CD4-positive, CD25-positive, alpha-beta regulatory T cell (primary cell): ENCODE data around the gene JSRP1. TPM values are rescaled to one million over a fixed set of nuclear protein-coding genes. Genes with fewer than 3 reads are reported as not detected.

Source experiments
- ATAC-seq, 2 donors: fragments of 150-1000 bp; cut with Tn5 transposase; one replicate each; pipeline ENCODE4 v1.10.0; 2021; ENCODE audit warnings: low read depth in 2 of 2, moderate number of reproducible peaks in 2 of 2, moderate library complexity in 1 of 2
- DNase-seq, 3 donors: peaks; one replicate each; pipeline versions ENCODE4 v3.0.0 to v3.0.0-alpha.2; 2012 to 2022; ENCODE audit warnings: mixed read lengths in 1 of 3
- H3K27ac ChIP-seq: one replicate; pipeline ENCODE4 v1.7.0; 2013; ENCODE audit warnings: mild to moderate bottlenecking, low read length; ENCODE audit not compliant: insufficient read depth, poor library complexity, severe bottlenecking
- H3K27me3 ChIP-seq: one replicate; pipeline ENCODE4 v1.7.0; 2013; ENCODE audit warnings: low read length; ENCODE audit not compliant: control insufficient read depth, insufficient read depth
- H3K36me3 ChIP-seq: one replicate; pipeline ENCODE4 v1.7.0; 2013; ENCODE audit warnings: mild to moderate bottlenecking, low read length, moderate library complexity; ENCODE audit not compliant: control insufficient read depth, insufficient read depth
- H3K4me1 ChIP-seq: 2 replicates; pipeline ENCODE4 v1.7.0; 2013; ENCODE audit warnings: mild to moderate bottlenecking, low read length; ENCODE audit not compliant: insufficient read depth, control insufficient read depth, poor library complexity, severe bottlenecking
- H3K4me3 ChIP-seq: one replicate; pipeline ENCODE4 v1.7.0; 2013; ENCODE audit warnings: low read depth, mild to moderate bottlenecking, low read length, moderate library complexity
- H3K9me3 ChIP-seq, 2 experiments: 1 replicate in 1 of 2; 2 replicates in 1 of 2; pipeline ENCODE4 v1.7.0; 2013; ENCODE audit warnings: low read length in 2 of 2, mild to moderate bottlenecking in 1 of 2, moderate library complexity in 1 of 2; ENCODE audit not compliant: control insufficient read depth in 2 of 2
- H3K27ac Mint-ChIP-seq, 3 donors: one replicate each; pipeline ENCODE4 v1.8.0; 2020 to 2022; ENCODE audit warnings: mild to moderate bottlenecking in 3 of 3, mixed read lengths in 3 of 3, moderate library complexity in 2 of 3
- H3K27me3 Mint-ChIP-seq: one replicate; pipeline ENCODE4 v1.8.0; 2022; ENCODE audit warnings: mild to moderate bottlenecking, mixed read lengths
- H3K36me3 Mint-ChIP-seq: one replicate; pipeline ENCODE4 v1.8.0; 2020; ENCODE audit warnings: mixed read lengths
- H3K4me1 Mint-ChIP-seq, 4 donors: one replicate each; pipeline ENCODE4 v1.8.0; 2020 to 2022; ENCODE audit warnings: mixed read lengths in 4 of 4, mild to moderate bottlenecking in 1 of 4
- H3K4me3 Mint-ChIP-seq, 4 donors: one replicate each; pipeline ENCODE4 v1.8.0; 2020 to 2022; ENCODE audit warnings: mild to moderate bottlenecking in 4 of 4, mixed read lengths in 4 of 4, moderate library complexity in 3 of 4
- H3K9me3 Mint-ChIP-seq, 7 donors: one replicate each; pipeline ENCODE4 v1.8.0; 2020 to 2022; ENCODE audit warnings: mixed read lengths in 7 of 7, mild to moderate bottlenecking in 3 of 7, moderate library complexity in 2 of 7
- polyA plus RNA-seq, 4 donors: library from polyadenylated mRNA; unstranded; fragments of 300-500 nt; fragmentation: Illumina TruSeq; gene quantifications; one replicate each; pipeline ENCODE4 v1.2.3, GENCODE V29; 2021
- total RNA-seq: library from RNA; stranded (reverse); gene quantifications from one replicate; pipeline ENCODE4 v1.2.3, GENCODE V29; 2022

The JSRP1 gene
- total and polyA plus RNA-seq, 5 donors from 2014 or later, result 0.89 to 2.4 (median 1.6) TPM

DNA sequence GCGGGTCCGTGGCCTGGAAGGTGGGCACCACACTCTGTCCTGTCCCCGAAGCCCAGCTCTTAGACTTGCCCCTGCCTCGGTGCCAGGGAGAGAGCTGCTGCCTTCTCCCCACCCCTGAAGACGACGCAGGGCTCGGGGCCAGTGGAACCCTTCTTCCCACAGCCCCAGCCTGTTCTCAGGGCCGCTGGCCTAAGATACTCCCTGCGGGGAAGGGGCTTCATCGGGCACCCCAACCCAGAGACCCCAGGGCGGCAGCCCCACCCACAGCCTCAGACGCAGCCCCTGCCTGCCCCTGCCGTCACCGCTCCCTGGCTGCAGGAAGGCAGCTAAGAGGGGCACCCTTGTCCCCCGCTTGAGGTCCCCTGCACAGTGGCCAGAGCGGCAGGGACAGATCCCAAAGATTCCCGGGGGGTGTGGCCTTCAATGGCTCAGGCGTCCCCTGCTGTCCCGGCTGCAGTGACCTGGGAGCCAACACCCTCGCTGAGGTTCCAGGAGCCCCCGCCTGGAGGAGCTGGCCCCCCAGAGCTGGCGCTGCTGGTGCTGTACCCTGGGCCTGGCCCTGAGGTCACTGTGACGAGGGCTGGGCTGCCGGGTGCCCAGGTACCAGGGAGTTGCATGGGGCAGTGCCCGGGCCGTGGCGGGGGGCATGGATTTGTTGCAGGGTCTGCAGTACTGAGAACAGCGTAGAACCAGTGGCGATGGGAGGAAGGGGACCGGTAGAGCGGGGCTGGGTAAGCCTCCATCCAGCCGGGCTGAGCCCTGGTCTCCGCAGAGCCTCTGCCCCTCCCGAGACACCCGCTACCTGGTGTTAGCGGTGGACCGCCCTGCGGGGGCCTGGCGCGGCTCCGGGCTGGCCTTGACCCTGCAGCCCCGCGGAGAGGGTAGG is 6.1 kb downstream of the JSRP1 start:
- Histone ChIP-seq H3K4me3 (no peak overlapping the region), H3K9me3 (no peaks in the 10 kb centered on the region), H3K4me1 (peaks cover 41% of the 10 kb centered on the region), H3K27ac (no peak overlapping the region), H3K27me3 (no peaks in the 10 kb centered on the region), H3K36me3 (peaks cover 25% of the 10 kb centered on the region)
- no peaks in the 10 kb centered on the region for H3K9me3 Mint-ChIP-seq
- peak overlapping the region in 3 of 4 donors; percentile 32 to 54 (median 33) for H3K4me3 Mint-ChIP-seq
- DNase-seq (no peak), ATAC-seq (peak in 1 of 2 donors; percentile 5)
- H3K27me3 Mint-ChIP-seq, result peaks cover 12% of the 10 kb centered on the region
- peaks cover 0 to 19% (median 0%) of the 10 kb centered on the region in 4 donors for H3K4me1 Mint-ChIP-seq
- H3K27ac Mint-ChIP-seq, result no peak overlapping the region
- H3K36me3 Mint-ChIP-seq, result no peaks in the 10 kb centered on the region

- H3K36me3 ChIP-seq, result peaks cover 34% of the 10 kb centered on the region
- H3K4me3 ChIP-seq, result no peak within 1 kb of the TSS
- H3K27me3 Mint-ChIP-seq, result peaks cover 12% of the 10 kb centered on the region
- H3K27me3 ChIP-seq, result no peaks in the 10 kb centered on the region
- H3K4me1 ChIP-seq, result peaks cover 41% of the 10 kb centered on the region
- peaks cover 0 to 15% (median 0%) of the 10 kb centered on the region in 4 donors for H3K4me1 Mint-ChIP-seq
- no peaks in the 10 kb centered on the region for H3K36me3 Mint-ChIP-seq
- no peak within 1 kb of the TSS for H3K27ac ChIP-seq
- H3K4me3 Mint-ChIP-seq, result peak within 1 kb of the TSS in 3 of 4 donors; percentile 27 to 54 (median 33)
- no peaks in the 10 kb centered on the region for H3K9me3 Mint-ChIP-seq
- H3K27ac Mint-ChIP-seq, result no peak within 1 kb of the TSS
- no peak for DNase-seq
- ATAC-seq, result no peak
- H3K9me3 ChIP-seq, result no peaks in the 10 kb centered on the region
These were observed 7.0 kb downstream of the JSRP1 start, which contains the start of gene AMH for GRCh38 chr19:2249010-2249866. AMH (plus strand) TSS chr19:2249323; CDS start chr19:2249333, 10 bp downstream.

DNA sequence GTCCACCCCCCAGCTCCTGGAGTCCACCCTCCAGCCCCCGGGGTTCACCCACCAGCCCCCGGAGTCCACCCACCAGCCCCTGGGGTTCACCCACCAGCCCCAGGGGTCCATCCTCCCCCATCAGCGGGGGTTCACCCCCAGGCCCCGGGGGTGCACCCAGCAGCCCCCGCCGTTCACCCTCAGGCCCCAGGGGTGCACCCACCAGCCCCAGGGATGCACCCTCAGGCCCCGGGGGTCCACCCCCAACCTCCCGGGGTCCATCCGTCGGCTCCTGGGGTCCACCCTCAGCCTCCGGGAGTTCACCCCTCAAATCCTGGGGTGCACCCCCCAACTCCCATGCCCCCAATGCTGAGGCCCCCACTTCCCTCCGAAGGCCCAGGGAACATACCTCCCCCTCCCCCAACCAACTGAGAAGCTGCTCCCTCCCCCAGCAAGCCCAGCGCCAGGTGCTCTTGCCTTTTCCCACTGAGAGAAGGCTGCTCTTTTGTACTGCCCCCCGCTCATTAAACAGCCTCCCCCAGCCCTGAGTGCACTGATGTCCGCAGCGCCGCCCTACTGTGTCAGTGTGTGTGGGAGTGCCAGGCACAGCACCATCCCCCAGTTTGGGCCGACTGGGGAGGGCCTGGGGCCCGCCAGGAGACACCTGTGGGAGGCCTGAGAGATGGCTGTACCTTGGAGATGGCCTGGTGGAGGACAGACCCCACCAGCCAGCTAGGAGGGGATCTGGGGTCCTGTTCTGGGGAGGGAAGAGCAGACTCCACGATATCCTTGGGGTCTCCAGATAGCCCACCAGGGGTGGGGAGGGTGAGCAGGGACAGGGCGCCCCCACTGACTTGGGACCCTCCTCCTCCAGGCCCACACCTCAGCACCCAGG is 7.8 kb downstream of the JSRP1 start:
- no peak for ATAC-seq
- Mint-ChIP-seq H3K9me3 (no peaks in the 10 kb centered on the region), H3K27me3 (peaks cover 11% of the 10 kb centered on the region), H3K36me3 (no peaks in the 10 kb centered on the region), H3K4me3 (no peak overlapping the region), H3K27ac (no peak overlapping the region), H3K4me1 (peaks cover 0 to 10% (median 0%) of the 10 kb centered on the region in 4 donors)
- peaks cover 38% of the 10 kb centered on the region for H3K4me1 ChIP-seq
- H3K27ac ChIP-seq, result no peak overlapping the region
- peaks cover 42% of the 10 kb centered on the region for H3K36me3 ChIP-seq
- no peak overlapping the region for H3K4me3 ChIP-seq
- H3K27me3 ChIP-seq, result no peaks in the 10 kb centered on the region
- no peak for DNase-seq
- no peaks in the 10 kb centered on the region for H3K9me3 ChIP-seq

DNA sequence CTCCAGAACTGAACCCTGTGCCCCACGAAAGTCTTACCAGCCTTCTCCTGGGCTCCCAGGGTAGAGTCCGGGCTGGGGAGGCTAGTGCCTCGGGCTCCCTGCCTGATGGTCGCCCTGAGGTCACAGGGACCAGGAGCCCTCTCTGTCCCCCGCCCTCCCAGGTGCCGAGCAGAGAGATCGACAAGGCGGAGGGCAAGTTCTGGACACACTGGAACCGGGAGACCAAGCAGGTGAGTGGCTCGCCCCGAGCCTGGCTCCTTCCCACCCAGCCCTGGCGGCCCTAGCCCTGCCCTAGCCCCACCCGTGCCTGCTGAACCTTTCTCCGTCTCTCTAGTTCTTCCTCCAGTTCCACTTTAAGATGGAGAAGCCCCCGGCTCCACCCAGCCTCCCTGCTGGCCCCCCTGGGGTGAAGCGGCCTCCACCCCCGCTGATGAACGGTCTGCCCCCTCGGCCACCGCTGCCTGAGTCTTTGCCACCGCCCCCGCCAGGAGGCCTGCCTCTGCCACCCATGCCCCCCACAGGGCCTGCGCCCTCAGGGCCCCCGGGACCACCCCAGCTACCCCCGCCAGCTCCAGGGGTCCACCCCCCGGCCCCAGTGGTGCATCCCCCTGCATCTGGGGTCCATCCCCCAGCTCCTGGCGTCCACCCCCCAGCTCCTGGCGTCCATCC is 8.7 kb downstream of the JSRP1 start:
- Mint-ChIP-seq H3K4me3 (no peak overlapping the region), H3K36me3 (no peaks in the 10 kb centered on the region)

GRCh38 chr19:2246801-2247361 is 9.3 kb downstream of the JSRP1 start:
- Histone ChIP-seq H3K27ac (no peak overlapping the region), H3K4me3 (no peak overlapping the region), H3K9me3 (no peaks in the 10 kb centered on the region), H3K27me3 (no peaks in the 10 kb centered on the region), H3K36me3 (peaks cover 51% of the 10 kb centered on the region), H3K4me1 (peaks cover 36% of the 10 kb centered on the region)
- peaks cover 0 to 15% (median 6%) of the 10 kb centered on the region in 4 donors for H3K4me1 Mint-ChIP-seq
- H3K4me3 Mint-ChIP-seq, result no peak overlapping the region
- no peaks in the 10 kb centered on the region for H3K9me3 Mint-ChIP-seq
- H3K27ac Mint-ChIP-seq, result no peak overlapping the region
- H3K36me3 Mint-ChIP-seq, result no peaks in the 10 kb centered on the region
- ATAC-seq (no peak), DNase-seq (no peak)
- H3K27me3 Mint-ChIP-seq, result no peaks in the 10 kb centered on the region

More for the DNA sequence above, 8.7 kb downstream of the JSRP1 start:
- Mint-ChIP-seq H3K4me1 (peaks cover 0 to 13% (median 1%) of the 10 kb centered on the region in 4 donors), H3K9me3 (no peaks in the 10 kb centered on the region), H3K27ac (no peak overlapping the region), H3K27me3 (peaks cover 3% of the 10 kb centered on the region)
- H3K27me3 ChIP-seq, result no peaks in the 10 kb centered on the region
- ATAC-seq (no peak), DNase-seq (no peak)
- no peak overlapping the region for H3K4me3 ChIP-seq
- H3K36me3 ChIP-seq, result peaks cover 45% of the 10 kb centered on the region
- H3K4me1 ChIP-seq, result peaks cover 36% of the 10 kb centered on the region
- no peak overlapping the region for H3K27ac ChIP-seq
- H3K9me3 ChIP-seq, result no peaks in the 10 kb centered on the region

DNA sequence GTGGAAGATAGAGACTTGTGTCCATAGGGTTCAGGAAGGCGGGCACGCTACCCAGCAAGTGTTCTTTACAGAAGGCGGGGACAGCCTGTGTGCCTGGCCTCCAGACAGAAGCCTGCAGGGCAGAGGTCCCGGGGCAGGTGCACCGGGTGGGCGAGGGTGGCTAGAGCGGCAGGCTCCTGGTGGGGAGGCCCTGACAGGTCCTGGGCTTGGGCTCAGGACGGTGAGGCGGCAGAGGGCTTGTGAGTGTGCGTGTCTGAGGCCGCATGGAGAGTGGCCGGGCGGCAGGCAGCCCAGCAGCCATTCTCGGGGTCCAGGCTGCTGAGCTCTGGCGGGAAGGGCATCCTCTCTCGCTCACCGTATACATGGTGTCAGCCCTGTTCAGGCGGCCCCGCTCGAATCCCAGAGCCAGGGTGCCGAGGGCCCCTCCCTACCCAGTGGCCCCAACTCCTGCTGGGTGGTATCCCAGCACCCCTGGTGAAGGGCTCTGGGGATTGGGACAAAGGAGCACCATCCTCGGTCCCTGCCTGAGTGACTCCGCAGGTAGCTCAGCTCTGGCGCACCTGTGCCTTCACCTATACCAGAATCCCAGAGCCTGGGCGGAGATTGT is 10.1 kb downstream of the JSRP1 start:
- peaks cover 36% of the 10 kb centered on the region for H3K4me1 ChIP-seq
- ATAC-seq (no peak), DNase-seq (no peak)
- no peak overlapping the region for H3K27ac ChIP-seq
- H3K27me3 ChIP-seq, result no peaks in the 10 kb centered on the region
- Mint-ChIP-seq H3K9me3 (no peaks in the 10 kb centered on the region), H3K27ac (no peak overlapping the region), H3K27me3 (no peaks in the 10 kb centered on the region), H3K4me1 (peaks cover 0 to 22% (median 10%) of the 10 kb centered on the region in 4 donors), H3K4me3 (peak overlapping the region in 1 of 4 donors; percentile 38), H3K36me3 (no peaks in the 10 kb centered on the region)
- no peak overlapping the region for H3K4me3 ChIP-seq
- H3K36me3 ChIP-seq, result peaks cover 51% of the 10 kb centered on the region
- no peaks in the 10 kb centered on the region for H3K9me3 ChIP-seq
